ENCODE data around the gene LPAR3.

DNA sequence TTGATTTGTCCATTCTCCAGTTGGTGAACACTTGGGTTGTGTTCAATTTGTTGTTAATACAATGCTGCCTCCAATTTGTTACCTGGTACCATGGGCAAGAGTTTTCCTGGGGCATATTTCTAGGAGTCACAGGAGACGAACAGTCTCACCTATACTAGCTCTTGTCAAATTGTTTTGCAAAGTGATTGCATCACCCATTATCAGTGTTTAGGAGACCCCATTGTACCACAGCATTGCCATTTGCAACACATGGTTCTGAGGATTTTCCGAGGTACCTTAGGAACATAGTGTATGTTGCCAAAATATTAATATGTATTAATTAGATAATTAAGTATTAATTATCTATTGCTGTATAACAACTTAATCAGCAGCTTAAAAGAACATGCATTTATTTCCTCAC lies 97.8 kb downstream of the LPAR3 start:
- TF ChIP-seq, protein P1, sequence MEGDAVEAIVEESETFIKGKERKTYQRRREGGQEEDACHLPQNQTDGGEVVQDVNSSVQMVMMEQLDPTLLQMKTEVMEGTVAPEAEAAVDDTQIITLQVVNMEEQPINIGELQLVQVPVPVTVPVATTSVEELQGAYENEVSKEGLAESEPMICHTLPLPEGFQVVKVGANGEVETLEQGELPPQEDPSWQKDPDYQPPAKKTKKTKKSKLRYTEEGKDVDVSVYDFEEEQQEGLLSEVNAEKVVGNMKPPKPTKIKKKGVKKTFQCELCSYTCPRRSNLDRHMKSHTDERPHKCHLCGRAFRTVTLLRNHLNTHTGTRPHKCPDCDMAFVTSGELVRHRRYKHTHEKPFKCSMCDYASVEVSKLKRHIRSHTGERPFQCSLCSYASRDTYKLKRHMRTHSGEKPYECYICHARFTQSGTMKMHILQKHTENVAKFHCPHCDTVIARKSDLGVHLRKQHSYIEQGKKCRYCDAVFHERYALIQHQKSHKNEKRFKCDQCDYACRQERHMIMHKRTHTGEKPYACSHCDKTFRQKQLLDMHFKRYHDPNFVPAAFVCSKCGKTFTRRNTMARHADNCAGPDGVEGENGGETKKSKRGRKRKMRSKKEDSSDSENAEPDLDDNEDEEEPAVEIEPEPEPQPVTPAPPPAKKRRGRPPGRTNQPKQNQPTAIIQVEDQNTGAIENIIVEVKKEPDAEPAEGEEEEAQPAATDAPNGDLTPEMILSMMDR (conservative IDR thresholded peaks at IDR 0.05 in 1 of 2, IDR thresholded peaks at IDR 0.05 in 1 of 2; ENCODE audit: low read depth in 1 of 2, low read length in 2 of 2), result no peak
- no peak for TF ChIP-seq EZH2 (IDR thresholded peaks at IDR 0.05; ENCODE audit: low read length, missing control alignments)

Data from fibroblast of lung (primary cell).